NCI-H1694 treated with DMSO at 0.1 percent for 48 hours (cell line): ENCODE measurements around the gene DACT2.
"Not testable (repeated sequence)": the region's sequence is repeated elsewhere in the genome, so short reads cannot be mapped to it uniquely, and the experiment has no call there.

Experiments used
- DNase-seq: peaks from one replicate; lab custom pipeline; 2025; lab: John Stamatoyannopoulos, UW

The DACT2 gene

DNA sequence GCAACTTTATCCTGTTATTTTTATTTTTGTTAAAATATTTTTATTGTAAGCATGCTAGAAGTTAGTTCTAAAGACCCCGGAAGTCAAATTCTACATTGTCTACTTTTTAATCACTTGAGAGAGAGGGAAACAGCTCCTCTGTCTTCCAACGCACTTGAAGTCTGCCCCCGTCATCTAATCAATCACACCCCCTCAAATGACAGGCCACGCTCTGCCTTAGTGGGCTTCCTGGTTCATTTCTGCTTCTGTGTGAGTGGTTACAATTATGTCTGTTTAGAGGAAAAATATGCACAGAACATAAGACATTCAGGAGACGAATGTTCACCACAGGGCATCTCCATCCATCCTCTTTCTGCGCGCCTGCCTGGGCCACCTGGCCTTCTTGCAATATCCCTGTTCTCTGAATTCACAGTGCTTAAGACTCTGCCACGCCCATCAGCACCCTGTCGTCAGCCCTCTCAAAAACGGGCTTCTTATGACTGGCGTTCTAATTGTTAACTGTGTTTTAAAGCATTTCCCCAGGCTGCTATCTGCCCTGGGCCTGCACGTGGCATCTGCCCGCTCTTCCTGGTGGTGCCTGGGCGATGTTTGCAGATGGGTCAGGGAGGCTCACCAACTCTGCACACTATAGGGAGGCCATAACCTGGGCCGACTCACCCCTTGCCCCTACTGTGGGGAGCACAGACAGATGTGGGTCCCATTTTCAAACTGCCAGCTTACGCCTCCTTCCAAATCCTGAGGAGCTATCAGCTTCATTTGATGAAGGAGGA is 15.4 kb downstream of the DACT2 start:
- DNase-seq: no peak

DNA sequence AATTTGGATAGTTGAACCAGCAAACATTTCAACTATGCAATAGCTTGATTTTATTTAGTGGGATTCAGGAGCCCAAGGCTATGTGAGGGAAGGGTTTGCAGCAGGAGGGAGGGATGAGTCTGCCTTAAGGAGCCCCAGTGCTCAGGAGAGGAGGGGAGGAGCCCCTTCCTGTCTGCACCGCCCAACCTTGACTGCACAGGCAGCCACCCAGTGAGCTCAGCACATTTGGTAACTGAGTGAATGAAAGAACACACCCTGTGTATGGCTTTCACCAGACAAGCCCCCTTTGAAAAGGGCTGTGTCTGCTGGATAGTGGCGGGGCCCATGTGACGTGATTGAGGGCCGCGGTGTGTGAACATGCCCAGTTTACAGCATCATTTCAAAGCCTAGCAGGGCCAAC is 17.0 kb downstream of the DACT2 start:
- DNase-seq: no peak

DNA sequence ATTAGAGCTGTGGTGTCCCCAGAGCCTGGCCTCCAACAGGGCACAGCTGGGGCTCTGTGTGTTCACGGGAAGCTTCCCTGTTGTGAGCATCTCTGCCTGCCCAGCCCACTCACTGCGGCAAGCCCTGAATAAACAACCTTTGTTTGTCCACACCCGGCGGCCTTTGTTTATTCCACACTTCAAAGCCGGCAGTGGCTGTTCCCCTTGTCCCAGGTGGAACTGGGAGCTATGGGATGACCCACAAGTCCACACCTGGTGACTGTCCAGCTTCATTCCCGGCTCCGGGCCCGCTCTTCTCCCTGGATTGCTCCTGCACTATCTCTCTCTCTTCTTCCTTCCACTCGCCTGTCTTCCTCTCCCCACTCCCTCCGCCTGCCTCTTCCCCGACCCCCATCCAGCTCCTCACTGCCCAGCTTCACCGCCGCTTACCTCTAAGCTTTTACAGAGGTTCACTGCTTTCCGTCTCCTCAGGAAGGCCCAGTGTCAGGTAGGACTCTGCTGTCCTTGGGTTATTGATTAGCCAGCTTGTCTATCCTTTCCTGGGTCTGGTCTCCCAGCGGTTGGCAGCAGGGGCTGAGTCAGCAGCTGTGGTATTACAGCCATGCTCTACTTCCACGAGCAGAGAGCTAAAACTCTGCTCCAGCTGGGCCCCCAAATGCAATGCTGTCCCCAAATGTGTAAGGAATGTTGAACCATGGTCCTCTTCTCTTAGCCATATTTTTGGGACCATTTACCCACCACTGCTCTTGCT is 17.8 kb downstream of the DACT2 start:
- DNase-seq: no peak

DNA sequence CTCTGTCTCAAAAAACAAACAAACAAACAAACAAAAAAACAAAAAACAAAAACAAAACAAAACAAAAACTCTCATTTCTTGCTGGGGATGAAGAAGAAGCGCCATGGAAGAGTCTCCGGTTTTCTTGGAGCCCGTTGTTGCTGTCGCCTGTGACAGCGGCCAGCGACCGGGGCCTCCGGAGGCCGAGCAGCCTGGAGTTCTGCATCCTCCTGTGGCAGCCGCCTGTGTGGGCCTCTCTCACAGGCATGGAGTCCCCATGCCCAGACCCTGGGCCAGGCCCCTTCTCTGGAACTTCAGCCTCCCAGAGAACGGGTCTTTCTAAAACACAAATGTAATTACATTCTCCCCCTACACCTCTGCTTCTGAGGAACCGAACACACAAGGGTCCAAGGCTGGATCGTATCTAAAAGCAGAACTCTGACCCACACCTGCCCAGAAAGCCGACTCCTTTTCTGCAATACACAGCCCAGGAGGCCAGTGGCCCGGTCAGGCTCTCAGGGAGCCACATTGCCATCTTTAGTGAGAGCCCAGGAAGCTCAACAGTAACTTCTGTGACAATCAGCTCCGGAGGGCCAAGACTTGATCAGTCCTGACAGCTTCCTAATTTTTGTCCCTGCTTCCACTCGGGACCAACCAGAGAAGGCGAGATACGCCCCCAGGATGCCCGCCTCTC is 18.5 kb downstream of the DACT2 start:
- no peak for DNase-seq

DNA sequence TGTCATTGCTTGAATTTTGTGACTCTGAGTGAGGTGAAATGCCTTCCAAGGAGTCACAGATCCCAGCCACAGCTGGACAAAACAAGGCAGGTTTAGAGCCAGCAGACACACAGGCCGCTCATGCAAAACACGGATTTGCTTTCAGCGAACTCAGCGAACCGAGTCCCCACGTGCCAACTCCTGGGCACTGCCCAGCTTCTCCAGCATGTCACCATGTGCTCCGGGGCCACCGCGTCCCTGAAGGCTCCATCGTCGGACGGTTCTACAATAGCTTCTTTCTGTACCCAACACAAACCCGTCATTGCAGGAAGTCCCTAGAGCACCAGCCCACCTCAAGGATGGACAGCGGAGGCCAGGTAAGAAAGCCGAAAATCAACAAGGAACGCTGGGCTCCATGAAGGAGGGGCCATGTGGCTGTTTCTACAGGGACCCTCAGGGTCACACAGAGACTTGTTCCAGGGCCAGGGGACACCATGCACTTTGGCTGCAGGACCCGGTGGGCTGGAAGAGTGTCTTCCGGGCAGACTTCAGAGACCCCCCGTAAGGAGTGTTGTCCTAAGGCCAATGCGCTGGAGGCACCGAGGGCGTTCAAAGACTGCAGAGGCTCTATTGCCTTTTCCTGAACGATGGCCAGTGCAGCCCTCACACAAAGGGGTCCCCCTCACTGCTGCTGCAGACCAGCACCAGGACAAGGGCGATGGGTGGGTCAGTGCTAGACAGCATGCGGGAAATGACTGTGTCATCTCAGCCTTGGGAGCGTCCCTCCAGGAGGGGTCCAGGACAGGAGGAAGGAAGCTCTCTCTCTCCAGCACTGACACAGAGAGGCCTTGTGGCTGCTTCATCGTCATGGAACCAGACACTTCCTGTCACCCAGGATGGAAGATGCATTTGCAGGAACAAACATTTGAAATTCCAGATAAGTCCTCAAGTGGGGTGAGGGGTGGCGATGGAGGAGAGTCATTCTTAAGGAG is 19.8 kb downstream of the DACT2 start:
- DNase-seq: no peak

DNA sequence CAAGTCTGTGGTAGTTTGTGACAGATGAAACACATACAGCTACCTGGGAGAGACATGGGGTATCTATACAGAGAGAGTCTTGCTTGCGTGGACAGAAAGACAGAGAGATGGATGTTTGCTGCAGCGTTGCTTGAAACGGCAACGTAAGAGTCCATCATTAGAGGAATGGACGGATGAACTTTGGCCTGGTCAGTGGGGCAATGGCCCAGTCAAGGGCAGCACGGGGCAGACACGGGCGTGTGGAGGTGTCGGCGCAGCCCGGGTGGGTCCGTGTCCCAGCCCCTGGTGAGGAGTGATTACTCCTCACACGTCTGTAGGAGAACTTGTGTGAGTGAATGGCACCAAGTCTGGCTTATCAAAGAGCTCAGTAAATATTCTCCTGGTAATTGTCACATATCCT is 21.9 kb downstream of the DACT2 start:
- DNase-seq: no peak

DNA sequence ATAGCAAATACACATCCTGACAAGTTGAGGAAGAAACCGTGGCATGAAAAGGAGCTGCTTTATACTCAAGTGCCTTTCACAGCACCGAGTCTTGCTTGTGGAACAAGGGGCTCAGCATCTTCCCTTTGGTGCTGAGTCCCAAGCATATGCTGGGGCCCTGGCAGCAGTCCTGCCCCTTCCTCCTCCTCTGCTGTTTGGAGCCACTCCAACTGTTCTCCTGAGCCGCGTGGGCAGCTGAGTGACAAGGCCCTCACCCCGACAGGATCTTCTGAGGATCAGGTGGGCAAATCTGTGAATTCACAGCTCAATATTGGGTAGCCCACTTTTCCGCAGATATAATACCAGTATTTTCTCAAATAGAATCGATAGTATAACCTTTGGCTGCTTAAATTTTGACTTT is 24.7 kb downstream of the DACT2 start:
- no peak for DNase-seq

DNA sequence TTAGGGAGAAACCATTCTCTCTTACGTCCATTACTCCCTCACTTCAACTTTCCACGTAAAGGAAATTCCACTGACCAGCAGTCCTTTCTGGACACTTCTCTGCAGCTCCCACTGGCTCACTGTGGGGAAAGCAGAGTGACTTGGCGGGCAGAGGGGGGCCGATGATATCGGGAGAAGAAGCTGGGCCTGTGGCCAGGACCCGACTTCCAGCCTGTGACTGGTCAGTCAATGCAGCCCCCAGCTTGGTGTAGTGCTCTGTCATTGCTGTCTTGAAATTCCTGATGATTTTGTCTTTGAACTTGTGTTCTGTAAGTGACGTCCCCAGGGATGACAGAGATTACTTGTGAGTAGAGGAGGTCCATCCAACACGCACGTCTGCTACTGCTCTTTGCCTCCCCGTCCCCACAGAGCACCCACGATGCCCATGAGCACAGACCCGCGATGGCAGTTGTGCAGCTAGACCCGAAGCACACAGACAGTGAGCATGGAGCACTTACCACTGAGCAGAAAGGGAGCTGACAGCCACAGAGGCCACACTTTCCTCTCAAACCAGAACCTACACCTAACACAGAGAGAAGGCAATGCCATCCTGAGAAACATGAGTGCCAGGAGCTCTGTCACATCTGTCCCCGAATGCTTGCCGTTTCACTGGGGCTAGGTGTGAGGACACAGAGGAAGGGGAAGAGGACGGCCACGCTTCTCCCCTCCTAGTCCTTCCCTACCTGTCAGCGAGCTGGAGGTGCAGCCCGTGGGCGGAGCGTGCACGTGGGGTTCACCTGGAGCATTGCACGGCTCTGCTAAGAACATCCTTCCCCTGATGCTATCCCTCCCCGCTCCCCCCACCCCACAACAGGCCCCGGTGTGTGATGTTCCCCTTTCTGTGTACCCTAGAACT is 25.7 kb downstream of the DACT2 start:
- DNase-seq: no peak

DNA sequence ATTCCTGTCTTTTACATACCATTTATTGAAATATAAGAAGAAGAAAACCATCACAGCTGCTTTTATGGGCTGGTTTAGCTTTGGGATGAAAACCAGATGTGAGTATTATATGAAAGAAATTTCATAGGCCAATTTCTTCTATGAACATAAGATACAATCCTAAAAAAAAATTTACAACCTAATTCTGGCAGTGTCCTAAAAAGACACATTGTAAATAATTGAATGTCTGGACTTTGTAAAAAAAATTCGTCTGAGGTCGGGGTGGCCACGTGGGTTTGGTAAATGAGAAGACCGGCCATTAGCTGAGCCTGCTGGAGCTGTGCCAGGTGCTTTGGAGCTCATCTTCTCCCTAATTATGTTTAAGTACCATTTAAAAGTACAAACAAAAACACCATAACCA is 26.8 kb downstream of the DACT2 start:
- DNase-seq: no peak

DNA sequence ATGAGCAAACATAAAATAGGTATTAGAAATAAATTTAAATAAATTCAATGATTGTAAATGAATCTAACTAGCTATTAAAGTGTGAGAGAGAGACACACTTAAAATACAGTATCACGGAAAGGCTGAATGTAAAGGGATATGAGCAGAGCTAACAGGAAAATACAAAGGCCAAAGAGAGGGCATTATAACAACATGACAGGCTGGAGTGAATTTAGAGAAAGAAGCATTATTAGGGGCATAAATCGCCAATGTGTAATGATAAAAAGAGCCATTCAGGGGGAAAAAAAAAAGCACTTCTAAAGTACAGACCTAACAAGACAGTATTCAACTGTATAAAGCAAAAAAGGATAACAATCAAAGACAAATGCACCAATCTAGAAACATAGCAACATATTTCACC is 28.1 kb downstream of the DACT2 start:
- no peak for DNase-seq

DNA sequence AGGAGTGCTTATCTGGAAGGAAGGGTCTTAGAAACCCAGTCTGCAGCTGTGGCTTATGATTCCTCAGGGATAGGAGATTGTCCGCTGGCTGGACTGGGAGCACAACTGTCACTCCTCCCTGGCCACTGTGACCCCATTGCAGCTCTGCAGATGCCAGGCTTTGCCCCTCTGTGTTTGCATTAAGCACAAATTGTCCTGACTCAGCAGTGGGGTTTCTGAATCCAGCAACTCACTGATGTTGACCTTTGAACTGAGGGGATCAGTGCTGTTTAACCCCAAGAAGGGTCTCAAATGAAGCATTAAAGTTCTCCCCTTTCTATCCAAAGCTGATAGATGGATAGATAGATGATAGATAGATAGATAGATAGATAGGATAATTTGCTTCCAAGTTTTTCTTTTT is 29.5 kb downstream of the DACT2 start:
- no peak for DNase-seq

DNA sequence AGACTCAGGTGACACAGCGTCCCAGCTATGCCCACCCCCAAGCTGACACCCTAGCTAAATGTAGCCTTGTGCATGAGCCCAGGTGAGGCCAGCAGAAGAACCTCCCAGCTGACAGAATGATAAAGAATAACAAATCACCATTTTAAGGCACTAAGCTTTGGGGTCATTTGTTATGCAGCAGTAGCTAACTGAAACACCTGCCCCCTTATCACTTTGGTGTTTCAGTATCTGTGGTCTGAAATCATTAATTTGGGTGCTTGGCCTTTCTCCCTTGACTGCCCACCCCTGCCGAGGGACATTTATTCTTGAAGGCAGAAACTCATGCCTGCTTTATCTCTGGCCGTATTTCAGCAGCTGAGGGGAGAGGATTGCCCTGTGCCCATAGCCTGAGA is 30.0 kb downstream of the DACT2 start:
- DNase-seq: no peak

DNA sequence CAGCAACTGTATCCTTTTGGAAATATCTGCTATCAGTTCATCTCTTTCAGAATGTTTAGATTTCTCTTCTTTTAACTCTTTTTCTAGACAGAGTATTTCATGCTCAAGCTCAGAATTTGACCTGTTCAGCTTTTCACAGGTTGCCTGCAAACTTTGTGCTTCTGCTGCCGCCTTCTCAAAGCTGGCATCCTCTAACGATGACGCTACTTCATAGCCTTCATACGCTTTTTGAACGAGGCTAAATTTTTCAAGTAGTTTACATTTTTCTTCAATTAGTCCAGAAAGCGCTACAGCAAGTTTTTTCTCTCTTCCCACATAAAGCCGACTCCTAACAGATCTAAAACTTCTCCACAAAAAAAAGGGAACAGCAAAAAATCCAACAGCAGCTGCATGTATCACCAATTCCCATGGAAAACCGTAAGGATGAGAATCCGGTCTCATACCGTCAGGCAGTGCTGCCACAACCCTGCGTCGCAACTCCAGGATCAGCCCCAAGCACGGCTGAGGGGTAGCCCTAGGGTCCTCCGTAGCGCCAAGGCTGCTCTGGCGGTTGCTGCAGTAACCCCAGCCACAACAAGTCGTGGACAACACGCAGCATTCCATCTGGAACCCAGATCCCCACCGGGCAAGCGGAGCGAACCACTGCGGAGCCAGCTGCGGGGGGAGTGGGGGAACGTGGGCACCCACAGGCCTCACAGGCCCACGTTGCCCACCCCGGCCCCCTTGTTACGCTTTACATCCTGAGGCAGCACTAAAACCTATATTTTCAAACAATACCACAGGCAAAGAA is 30.6 kb downstream of the DACT2 start:
- no peak for DNase-seq

DNA sequence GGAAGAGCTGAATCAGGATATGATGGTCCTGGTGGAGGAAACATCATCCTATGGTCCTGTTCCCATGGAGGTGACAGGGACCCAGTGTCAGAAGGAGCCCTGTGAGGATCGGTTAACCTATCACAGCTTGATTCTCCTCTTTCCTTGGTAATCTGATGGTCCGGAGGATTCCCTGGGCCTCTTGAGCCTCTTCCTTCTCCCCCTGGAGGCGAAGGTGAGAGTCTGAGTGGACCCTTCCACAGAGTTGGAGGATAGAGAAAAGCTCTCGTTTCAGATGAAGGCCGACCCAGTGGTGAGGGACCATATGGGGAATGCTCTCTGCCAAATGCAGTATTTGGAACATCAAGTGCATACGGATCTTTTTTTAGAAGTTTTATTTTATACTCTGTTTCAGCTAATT is 32.1 kb downstream of the DACT2 start:
- DNase-seq: not testable (repeated sequence)

DNA sequence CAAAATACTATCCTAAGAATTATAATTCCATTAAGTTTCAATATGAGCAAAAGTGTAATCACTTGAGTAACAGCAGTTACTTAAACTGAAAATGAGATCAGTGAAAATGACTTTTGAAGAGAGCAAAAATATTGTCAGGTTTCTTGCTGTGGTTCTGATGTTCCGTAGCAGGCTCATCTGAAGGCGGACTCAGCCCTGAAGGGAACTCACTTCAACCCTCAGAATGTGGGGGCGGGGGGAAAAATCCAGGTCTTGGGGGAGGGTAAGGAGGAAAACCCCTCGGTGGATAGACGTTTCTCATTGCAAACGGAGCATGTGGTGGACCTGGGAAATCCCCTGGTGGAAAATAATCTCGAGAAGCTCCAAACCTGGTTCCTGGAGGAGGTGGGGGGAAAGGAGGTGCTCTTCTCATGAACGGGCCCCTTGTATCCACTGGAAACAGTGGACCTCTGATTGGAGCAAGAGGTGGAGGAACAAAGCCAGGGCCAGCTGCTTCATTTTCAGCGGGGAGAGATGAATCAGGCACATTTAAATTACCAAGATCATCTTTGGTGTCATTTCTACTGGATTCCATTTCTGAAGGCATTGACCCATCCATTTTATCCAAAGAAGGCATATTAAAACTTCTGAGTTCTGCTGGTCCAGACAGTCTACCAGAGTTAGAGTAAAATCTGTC is 32.7 kb downstream of the DACT2 start:
- not testable (repeated sequence) for DNase-seq

DNA sequence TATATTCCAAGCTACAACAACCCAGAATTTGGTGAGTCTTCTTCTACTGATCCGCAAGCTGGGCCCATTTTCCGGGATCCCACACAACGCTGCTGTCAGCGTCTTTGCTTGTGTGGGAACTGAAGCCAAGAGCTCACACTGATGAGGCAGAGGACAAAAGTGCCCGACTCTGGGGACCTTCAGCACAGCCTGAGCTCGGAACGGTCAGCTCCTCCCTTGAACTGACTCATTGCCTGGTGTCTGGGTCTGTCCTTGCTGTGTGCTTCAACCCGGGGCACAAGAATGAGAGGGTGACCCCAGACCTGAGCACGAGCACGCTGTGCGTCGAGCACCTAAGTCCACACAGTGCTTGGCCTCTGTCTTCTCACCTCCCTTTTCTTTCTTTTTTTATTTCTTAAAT is 33.5 kb downstream of the DACT2 start:
- DNase-seq: no peak

DNA sequence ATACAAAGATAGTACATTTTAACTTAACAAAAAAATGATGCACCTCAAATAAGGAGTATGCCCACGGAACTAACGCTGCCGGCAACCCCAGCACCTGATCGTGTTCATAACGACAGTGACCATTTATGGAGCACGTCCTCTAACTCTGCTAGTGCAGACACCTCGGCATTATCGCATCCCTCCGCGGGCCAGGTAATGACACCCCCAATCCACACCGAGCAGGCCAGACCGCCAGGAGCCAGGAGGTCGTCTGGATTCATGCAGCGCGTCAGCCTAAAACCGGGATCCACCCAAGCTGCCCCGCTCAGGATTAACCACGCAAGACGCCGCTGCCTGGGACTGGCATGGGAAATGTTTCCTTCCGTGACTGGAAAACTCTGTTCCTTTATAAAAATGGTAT is 34.1 kb downstream of the DACT2 start:
- no peak for DNase-seq

DNA sequence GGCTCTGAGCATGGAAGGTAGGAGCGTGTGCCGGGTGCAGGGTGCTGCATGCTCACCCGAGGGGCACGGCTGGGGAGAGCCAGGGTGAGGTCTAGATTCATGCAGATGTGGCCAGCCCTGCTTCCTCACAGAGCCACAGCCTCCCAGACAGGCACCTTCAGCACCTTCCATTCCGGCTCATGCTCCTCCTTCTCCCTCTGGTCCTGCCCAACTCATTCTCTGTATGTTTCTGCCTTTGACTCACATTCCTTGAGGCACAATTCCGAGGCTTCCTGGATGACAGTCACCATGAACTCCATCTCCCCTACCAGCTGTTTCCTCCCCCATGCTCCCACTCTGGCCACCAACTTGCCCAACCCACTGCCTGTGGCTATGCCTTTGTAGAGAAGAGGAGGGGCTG is 35.4 kb downstream of the DACT2 start:
- no peak for DNase-seq

DNA sequence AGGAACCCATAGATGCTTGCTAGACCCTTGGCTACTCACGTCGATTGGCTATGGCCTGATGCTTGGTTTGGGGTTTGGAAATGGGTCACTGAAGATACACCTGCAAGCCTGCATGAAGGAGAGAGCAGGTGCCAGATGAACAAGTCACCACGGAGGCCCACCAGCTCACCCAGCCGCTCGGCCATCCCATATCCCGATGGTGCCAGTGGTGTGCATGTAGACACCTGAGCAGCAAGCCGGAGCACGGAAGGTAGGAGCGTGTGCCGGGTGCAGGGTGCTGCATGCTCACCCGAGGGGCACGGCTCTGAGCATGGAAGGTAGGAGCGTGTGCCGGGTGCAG is 35.9 kb downstream of the DACT2 start:
- no peak for DNase-seq
